Activated B cell treated with CpG ODN at 0.5 μM for 24 hours (primary cell): Measurements from ENCODE around the gene FARS2. TPM values are rescaled to one million over a fixed set of nuclear protein-coding genes. Genes with fewer than 3 reads are reported as not detected.

Experiments
- ATAC-seq: fragments of 200-7000 bp; cut with Tn5 transposase; one replicate; pipeline ENCODE4 v1.10.0; 2021; ENCODE audit warnings: low read depth, mild to moderate bottlenecking, moderate library complexity
- CTCF ChIA-PET: fragments of 350-600 bp; sonication (Branson Sonifier 250); formaldehyde crosslinking; loops from one replicate; lab custom pipeline; 2021; ENCODE audit warnings: antibody characterized with exemption; lab: Charles Lee
- POLR2A ChIA-PET: fragments of 350-600 bp; sonication (Branson Sonifier 250); formaldehyde crosslinking; loops from one replicate; lab custom pipeline; 2021; ENCODE audit warnings: antibody characterized with exemption; lab: Charles Lee
- DNase-seq: peaks from one replicate; pipeline ENCODE4 v3.0.0; 2022
- H3K27ac Mint-ChIP-seq: one replicate; pipeline ENCODE4 v1.8.0; 2020; ENCODE audit warnings: mixed read lengths
- H3K27me3 Mint-ChIP-seq: one replicate; pipeline ENCODE4 v1.8.0; 2021; ENCODE audit warnings: mixed read lengths
- H3K36me3 Mint-ChIP-seq: one replicate; pipeline ENCODE4 v1.8.0; 2021; ENCODE audit warnings: low read depth, mixed read lengths
- H3K4me1 Mint-ChIP-seq: one replicate; pipeline ENCODE4 v1.8.0; 2021; ENCODE audit warnings: mixed read lengths
- H3K4me3 Mint-ChIP-seq: one replicate; pipeline ENCODE4 v1.8.0; 2020; ENCODE audit warnings: mild to moderate bottlenecking, mixed read lengths
- H3K9me3 Mint-ChIP-seq: one replicate; pipeline ENCODE4 v1.8.0; 2020; ENCODE audit warnings: mixed read lengths
- CTCF ChIP-seq: fragments of 200-600 bp; IDR thresholded peaks from one replicate; pipeline ENCODE4 v1.8.0; 2022; ENCODE audit warnings: antibody characterized with exemption, mild to moderate bottlenecking
- intact Hi-C: fragments of 100-400 bp; cut with micrococcal nuclease; formaldehyde crosslinking; loops from one replicate; pipeline ENCODE4 v1.15.1; 2024
- total RNA-seq: library from RNA; stranded (reverse); gene quantifications from 2 replicates; pipeline ENCODE4 v1.2.3, GENCODE V29; 2022

FARS2 gene
- total RNA-seq, 1 donor from 2014 or later: 32.7 TPM

- no peaks in the 10 kb centered on the region for H3K9me3 Mint-ChIP-seq
- TF ChIP-seq CTCF: no peak
- intact Hi-C loops: no loop called here
- H3K36me3 Mint-ChIP-seq: peaks cover 36% of the 10 kb centered on the region
- POLR2A ChIA-PET: no interaction called here
- DNase-seq (no peak), ATAC-seq (no peak)
- no peak overlapping the region for H3K27ac Mint-ChIP-seq
- H3K4me3 Mint-ChIP-seq: no peak overlapping the region
- no peaks in the 10 kb centered on the region for H3K27me3 Mint-ChIP-seq
- no peaks in the 10 kb centered on the region for H3K4me1 Mint-ChIP-seq
- CTCF ChIA-PET: no interaction called here
Observed at GRCh38 chr6:5237805-5238204, 23.5 kb upstream of the FARS2 start.

- POLR2A ChIA-PET: no interaction called here
Observed at GRCh38 chr6:5238336-5238735, 23.0 kb upstream of the FARS2 start.

DNA sequence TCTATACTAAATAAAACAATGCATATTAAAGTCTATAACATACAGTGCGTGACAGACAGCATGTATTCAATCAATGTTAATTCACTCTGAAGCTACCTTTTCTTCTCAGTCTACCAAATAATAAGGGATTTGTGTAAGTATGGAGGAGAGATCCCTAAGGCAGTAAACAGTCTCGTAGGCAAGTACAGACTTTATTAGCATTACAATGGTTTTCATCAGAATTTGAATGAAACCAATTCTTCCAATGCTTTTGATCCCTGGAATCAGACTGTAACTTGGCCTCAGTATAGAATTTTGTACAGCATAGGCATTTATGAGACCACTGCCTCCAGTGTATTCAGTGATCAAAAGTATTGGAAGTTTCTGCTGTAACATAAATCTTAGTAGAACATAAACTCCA is 20.1 kb upstream of the FARS2 start:
- no peak for TF ChIP-seq CTCF
- intact Hi-C loops: no loop called here
- no peak for ATAC-seq
- no peak overlapping the region for H3K27ac Mint-ChIP-seq
- POLR2A ChIA-PET: no interaction called here
- CTCF ChIA-PET: no interaction called here
- no peaks in the 10 kb centered on the region for H3K4me1 Mint-ChIP-seq
- H3K36me3 Mint-ChIP-seq: peaks cover 34% of the 10 kb centered on the region
- no peaks in the 10 kb centered on the region for H3K27me3 Mint-ChIP-seq
- DNase-seq: no peak
- no peaks in the 10 kb centered on the region for H3K9me3 Mint-ChIP-seq
- no peak overlapping the region for H3K4me3 Mint-ChIP-seq

More at GRCh38 chr6:5238336-5238735, 23.0 kb upstream of the FARS2 start:
- Mint-ChIP-seq H3K4me1 (no peaks in the 10 kb centered on the region), H3K36me3 (peaks cover 41% of the 10 kb centered on the region), H3K27me3 (no peaks in the 10 kb centered on the region), H3K27ac (no peak overlapping the region), H3K4me3 (no peak overlapping the region), H3K9me3 (no peaks in the 10 kb centered on the region)
- DNase-seq: no peak
- no peak for ATAC-seq
- intact Hi-C loops: no loop called here
- no peak for TF ChIP-seq CTCF
- CTCF ChIA-PET: no interaction called here

DNA sequence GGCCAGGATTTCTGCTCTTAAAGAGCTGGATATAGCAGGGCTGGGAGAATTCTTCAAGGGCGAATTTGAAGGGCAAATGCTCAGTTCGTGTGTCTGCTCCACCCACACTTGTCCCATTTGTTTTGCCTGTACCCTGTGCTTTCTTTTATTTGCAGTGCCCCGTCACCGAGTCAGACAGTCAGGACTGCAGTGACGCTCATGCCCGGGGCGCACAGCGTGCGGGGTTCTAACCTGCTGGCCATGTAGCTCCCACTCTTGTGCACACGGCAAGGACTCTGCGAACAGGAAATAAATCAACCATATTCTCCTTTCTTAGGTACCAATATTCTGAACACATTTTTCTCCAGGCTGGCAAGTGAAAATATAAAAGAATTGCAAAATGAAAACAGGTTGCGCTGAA is 18.2 kb upstream of the FARS2 start:
- Mint-ChIP-seq H3K4me1 (no peaks in the 10 kb centered on the region), H3K9me3 (no peaks in the 10 kb centered on the region), H3K27ac (no peak overlapping the region), H3K27me3 (no peaks in the 10 kb centered on the region), H3K36me3 (peaks cover 34% of the 10 kb centered on the region), H3K4me3 (no peak overlapping the region)
- ATAC-seq (no peak), DNase-seq (no peak)
- TF ChIP-seq CTCF: no peak
- ChIA-PET CTCF (interaction anchor here (1.1 kb wide), 1 partner anchor 60 kb away, joined by 3 read pairs; no protein-coding TSS in a partner anchor), POLR2A (no interaction called here)
- intact Hi-C loops: no loop called here

GRCh38 chr6:5246141-5247097 is 14.9 kb upstream of the FARS2 start:
- DNase-seq (no peak), ATAC-seq (no peak)
- Mint-ChIP-seq H3K9me3 (peaks cover 3% of the 10 kb centered on the region), H3K27me3 (no peaks in the 10 kb centered on the region), H3K4me1 (no peaks in the 10 kb centered on the region), H3K4me3 (no peak overlapping the region), H3K36me3 (peaks cover 18% of the 10 kb centered on the region), H3K27ac (no peak overlapping the region)
- intact Hi-C loops: no loop called here
- TF ChIP-seq CTCF: no peak
- POLR2A ChIA-PET: no interaction called here
- CTCF ChIA-PET: no interaction called here
